GM12878 (cell line): ENCODE results near the gene PPM1J. TPM values are rescaled to one million over a fixed set of nuclear protein-coding genes. Genes with fewer than 3 reads are reported as not detected.

Source experiments
- BMI1 ChIP-seq: fragments of 450-650 bp; IDR thresholded peaks from 2 replicates; pipeline ENCODE4 v1.6.1; 2016; ENCODE audit warnings: mild to moderate bottlenecking, moderate library complexity, borderline replicate concordance
- GATAD2B ChIP-seq: fragments of 450-650 bp; conservative IDR thresholded peaks from 2 replicates; pipeline ENCODE4 v1.6.1; 2017; ENCODE audit warnings: low read depth, mild to moderate bottlenecking, moderate library complexity
- HCFC1 ChIP-seq: fragments of 150-350 bp; IDR thresholded peaks from 2 replicates; pipeline ENCODE4 v1.6.1; 2014; ENCODE audit warnings: low read length
- HDAC6 ChIP-seq: fragments of 200-600 bp; sonication (generic); IDR thresholded peaks from one replicate; pipeline ENCODE4 v1.8.0; 2017; ENCODE audit warnings: antibody characterized with exemption; ENCODE audit not compliant: unreplicated experiment
- JUNB ChIP-seq: IDR thresholded peaks from 2 replicates; pipeline ENCODE4 v1.6.1; 2016; ENCODE audit warnings: antibody characterized with exemption, mild to moderate bottlenecking
- NFYA ChIP-seq: IDR thresholded peaks from 2 replicates; pipeline ENCODE4 v1.6.1; 2011; ENCODE audit warnings: low read depth, mild to moderate bottlenecking, low read length, improper control_type of control experiment, borderline replicate concordance
- RBBP5 ChIP-seq: fragments of 200-600 bp; sonication (generic); conservative IDR thresholded peaks from 2 replicates; pipeline ENCODE4 v1.6.1; 2016
- RUNX3 ChIP-seq: IDR thresholded peaks from 2 replicates; pipeline ENCODE4 v1.6.1; 2012; ENCODE audit warnings: low read length, inconsistent platforms
- SMAD1 ChIP-seq: fragments of 450-650 bp; IDR thresholded peaks from 2 replicates; pipeline ENCODE4 v1.6.1; 2018; ENCODE audit warnings: mild to moderate bottlenecking, low read depth; ENCODE audit not compliant: partially characterized antibody
- SREBF2 ChIP-seq: IDR thresholded peaks from 2 replicates; pipeline ENCODE4 v1.6.1; 2012; ENCODE audit warnings: mild to moderate bottlenecking, low read length
- ZNF217 ChIP-seq: fragments of 450-650 bp; IDR thresholded peaks from 2 replicates; pipeline ENCODE4 v1.6.1; 2017; ENCODE audit warnings: antibody characterized with exemption, mild to moderate bottlenecking
- ZNF274 ChIP-seq: IDR thresholded peaks from one replicate; pipeline ENCODE4 v1.8.0; 2011; ENCODE audit not compliant: insufficient read length, insufficient read depth
- polyA plus RNA-seq, 11 experiments: library from polyadenylated mRNA; depleted of rRNA in 4 of 11; unstranded in 6 of 11; stranded (reverse) in 5 of 11; fragments of >200 nt; fragmentation: Nextera tagmentation in 4 of 11; fragmentation: Illumina TruSeq in 1 of 11; extraction: Ambion mirVana in 4 of 11; extraction: Trizol in 1 of 11; gene quantifications; 1 replicate in 1 of 11; 2 replicates in 10 of 11; pipeline versions ENCODE4 v1.2.1 to v1.2.3, GENCODE V29; 2011 to 2016; ENCODE audit warnings: inconsistent platforms in 2 of 11, missing spikeins in 2 of 11, low read depth in 1 of 11
- total RNA-seq, 4 experiments: library from RNA; depleted of rRNA in 3 of 4; stranded (reverse); fragments of >200 nt in 3 of 4; fragmentation: Illumina TruSeq in 1 of 4; extraction: Trizol in 1 of 4; gene quantifications; 2 replicates each; pipeline versions ENCODE4 v1.2.1 to v1.2.3, GENCODE V29; 2013 to 2021
- TF ChIP-seq, protein P1 (sequence below): fragments of 450-650 bp; IDR thresholded peaks from 2 replicates; pipeline ENCODE4 v1.6.1; 2017; ENCODE audit warnings: mild to moderate bottlenecking, moderate library complexity
- TF ChIP-seq, protein P2 (sequence below): fragments of 450-650 bp; formaldehyde crosslinking; IDR thresholded peaks from 2 replicates; pipeline ENCODE4 v1.4.0; 2020; ENCODE audit warnings: mild to moderate bottlenecking, moderate library complexity
- TF ChIP-seq, protein P3 (sequence below): fragments of 450-650 bp; IDR thresholded peaks from 2 replicates; pipeline ENCODE4 v1.6.1; 2017; ENCODE audit warnings: low read depth, mild to moderate bottlenecking, moderate library complexity
- TF ChIP-seq, protein P4 (sequence below): IDR thresholded peaks from 2 replicates; pipeline ENCODE4 v1.6.1; 2011; ENCODE audit warnings: borderline replicate concordance, low read depth, mild to moderate bottlenecking, moderate library complexity, low read length; ENCODE audit not compliant: insufficient read depth, poor library complexity, severe bottlenecking
- TF ChIP-seq, protein P5 (sequence below): fragments of 450-650 bp; IDR thresholded peaks from 2 replicates; pipeline ENCODE4 v1.6.1; 2018; ENCODE audit warnings: borderline replicate concordance, mild to moderate bottlenecking; ENCODE audit not compliant: partially characterized antibody

Gene PPM1J
- total and polyA plus RNA-seq, 10 of the 15 experiments (the other 5 are each of a cell fraction or from before 2014, with no cell fraction given), result 0.07 to 1.8 (median 0.59) TPM; not detected in 1

DNA sequence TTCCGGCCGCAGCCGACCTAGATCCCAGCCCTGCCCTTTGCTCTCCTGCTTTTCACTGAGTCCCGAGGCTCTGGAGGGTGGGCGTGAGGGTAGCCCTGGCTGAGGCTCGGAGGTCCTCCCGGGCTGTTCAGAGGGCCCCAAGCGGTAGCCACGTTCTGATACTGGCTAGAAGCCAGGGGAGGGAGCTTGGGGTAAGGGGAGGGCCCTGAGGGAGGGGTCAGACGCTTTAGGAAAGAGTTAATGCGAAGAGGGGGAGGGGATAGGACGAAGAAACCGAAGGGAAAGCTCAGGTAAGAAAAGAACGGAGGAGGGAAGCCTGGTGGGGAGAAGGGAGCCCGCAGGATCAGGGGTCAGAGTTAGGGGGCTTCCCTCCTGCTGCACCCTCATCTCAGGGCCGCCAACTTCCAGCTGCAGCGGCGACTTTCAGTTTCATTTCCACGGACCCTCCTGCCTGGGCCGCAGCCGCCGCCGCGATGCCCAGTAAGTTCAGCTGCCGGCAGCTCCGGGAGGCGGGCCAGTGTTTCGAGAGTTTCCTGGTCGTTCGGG lies 40.6 kb downstream of the PPM1J start, which contains the start of gene MOV10 (continued):
- TF ChIP-seq GATAD2B, result no peak
- TF ChIP-seq HDAC6, result no peak
- TF ChIP-seq RUNX3, result no peak; the same call in 1 of the 2 replicates
- 0 out of 2 replicates have a peak, but pooled peaks have one; percentile 17 for TF ChIP-seq HCFC1
- TF ChIP-seq, protein P1, sequence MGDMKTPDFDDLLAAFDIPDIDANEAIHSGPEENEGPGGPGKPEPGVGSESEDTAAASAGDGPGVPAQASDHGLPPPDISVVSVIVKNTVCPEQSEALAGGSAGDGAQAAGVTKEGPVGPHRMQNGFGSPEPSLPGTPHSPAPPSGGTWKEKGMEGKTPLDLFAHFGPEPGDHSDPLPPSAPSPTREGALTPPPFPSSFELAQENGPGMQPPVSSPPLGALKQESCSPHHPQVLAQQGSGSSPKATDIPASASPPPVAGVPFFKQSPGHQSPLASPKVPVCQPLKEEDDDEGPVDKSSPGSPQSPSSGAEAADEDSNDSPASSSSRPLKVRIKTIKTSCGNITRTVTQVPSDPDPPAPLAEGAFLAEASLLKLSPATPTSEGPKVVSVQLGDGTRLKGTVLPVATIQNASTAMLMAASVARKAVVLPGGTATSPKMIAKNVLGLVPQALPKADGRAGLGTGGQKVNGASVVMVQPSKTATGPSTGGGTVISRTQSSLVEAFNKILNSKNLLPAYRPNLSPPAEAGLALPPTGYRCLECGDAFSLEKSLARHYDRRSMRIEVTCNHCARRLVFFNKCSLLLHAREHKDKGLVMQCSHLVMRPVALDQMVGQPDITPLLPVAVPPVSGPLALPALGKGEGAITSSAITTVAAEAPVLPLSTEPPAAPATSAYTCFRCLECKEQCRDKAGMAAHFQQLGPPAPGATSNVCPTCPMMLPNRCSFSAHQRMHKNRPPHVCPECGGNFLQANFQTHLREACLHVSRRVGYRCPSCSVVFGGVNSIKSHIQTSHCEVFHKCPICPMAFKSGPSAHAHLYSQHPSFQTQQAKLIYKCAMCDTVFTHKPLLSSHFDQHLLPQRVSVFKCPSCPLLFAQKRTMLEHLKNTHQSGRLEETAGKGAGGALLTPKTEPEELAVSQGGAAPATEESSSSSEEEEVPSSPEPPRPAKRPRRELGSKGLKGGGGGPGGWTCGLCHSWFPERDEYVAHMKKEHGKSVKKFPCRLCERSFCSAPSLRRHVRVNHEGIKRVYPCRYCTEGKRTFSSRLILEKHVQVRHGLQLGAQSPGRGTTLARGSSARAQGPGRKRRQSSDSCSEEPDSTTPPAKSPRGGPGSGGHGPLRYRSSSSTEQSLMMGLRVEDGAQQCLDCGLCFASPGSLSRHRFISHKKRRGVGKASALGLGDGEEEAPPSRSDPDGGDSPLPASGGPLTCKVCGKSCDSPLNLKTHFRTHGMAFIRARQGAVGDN, result no peak; the same call in 1 of the 2 replicates
- TF ChIP-seq SREBF2, result no peak
- TF ChIP-seq, protein P2, sequence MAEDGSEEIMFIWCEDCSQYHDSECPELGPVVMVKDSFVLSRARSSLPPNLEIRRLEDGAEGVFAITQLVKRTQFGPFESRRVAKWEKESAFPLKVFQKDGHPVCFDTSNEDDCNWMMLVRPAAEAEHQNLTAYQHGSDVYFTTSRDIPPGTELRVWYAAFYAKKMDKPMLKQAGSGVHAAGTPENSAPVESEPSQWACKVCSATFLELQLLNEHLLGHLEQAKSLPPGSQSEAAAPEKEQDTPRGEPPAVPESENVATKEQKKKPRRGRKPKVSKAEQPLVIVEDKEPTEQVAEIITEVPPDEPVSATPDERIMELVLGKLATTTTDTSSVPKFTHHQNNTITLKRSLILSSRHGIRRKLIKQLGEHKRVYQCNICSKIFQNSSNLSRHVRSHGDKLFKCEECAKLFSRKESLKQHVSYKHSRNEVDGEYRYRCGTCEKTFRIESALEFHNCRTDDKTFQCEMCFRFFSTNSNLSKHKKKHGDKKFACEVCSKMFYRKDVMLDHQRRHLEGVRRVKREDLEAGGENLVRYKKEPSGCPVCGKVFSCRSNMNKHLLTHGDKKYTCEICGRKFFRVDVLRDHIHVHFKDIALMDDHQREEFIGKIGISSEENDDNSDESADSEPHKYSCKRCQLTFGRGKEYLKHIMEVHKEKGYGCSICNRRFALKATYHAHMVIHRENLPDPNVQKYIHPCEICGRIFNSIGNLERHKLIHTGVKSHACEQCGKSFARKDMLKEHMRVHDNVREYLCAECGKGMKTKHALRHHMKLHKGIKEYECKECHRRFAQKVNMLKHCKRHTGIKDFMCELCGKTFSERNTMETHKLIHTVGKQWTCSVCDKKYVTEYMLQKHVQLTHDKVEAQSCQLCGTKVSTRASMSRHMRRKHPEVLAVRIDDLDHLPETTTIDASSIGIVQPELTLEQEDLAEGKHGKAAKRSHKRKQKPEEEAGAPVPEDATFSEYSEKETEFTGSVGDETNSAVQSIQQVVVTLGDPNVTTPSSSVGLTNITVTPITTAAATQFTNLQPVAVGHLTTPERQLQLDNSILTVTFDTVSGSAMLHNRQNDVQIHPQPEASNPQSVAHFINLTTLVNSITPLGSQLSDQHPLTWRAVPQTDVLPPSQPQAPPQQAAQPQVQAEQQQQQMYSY (CRISPR knock-in tag), result no peak
- TF ChIP-seq ZNF217, result no peak
- peak; percentile 68; the same call in 1 of the 2 replicates for TF ChIP-seq RBBP5
- TF ChIP-seq, protein P3, sequence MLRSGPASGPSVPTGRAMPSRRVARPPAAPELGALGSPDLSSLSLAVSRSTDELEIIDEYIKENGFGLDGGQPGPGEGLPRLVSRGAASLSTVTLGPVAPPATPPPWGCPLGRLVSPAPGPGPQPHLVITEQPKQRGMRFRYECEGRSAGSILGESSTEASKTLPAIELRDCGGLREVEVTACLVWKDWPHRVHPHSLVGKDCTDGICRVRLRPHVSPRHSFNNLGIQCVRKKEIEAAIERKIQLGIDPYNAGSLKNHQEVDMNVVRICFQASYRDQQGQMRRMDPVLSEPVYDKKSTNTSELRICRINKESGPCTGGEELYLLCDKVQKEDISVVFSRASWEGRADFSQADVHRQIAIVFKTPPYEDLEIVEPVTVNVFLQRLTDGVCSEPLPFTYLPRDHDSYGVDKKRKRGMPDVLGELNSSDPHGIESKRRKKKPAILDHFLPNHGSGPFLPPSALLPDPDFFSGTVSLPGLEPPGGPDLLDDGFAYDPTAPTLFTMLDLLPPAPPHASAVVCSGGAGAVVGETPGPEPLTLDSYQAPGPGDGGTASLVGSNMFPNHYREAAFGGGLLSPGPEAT, result 0 out of 2 replicates have a peak, but pooled peaks have one; percentile 57
- TF ChIP-seq, protein P4, sequence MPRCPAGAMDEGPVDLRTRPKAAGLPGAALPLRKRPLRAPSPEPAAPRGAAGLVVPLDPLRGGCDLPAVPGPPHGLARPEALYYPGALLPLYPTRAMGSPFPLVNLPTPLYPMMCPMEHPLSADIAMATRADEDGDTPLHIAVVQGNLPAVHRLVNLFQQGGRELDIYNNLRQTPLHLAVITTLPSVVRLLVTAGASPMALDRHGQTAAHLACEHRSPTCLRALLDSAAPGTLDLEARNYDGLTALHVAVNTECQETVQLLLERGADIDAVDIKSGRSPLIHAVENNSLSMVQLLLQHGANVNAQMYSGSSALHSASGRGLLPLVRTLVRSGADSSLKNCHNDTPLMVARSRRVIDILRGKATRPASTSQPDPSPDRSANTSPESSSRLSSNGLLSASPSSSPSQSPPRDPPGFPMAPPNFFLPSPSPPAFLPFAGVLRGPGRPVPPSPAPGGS, result no peak
- TF ChIP-seq, protein P5, sequence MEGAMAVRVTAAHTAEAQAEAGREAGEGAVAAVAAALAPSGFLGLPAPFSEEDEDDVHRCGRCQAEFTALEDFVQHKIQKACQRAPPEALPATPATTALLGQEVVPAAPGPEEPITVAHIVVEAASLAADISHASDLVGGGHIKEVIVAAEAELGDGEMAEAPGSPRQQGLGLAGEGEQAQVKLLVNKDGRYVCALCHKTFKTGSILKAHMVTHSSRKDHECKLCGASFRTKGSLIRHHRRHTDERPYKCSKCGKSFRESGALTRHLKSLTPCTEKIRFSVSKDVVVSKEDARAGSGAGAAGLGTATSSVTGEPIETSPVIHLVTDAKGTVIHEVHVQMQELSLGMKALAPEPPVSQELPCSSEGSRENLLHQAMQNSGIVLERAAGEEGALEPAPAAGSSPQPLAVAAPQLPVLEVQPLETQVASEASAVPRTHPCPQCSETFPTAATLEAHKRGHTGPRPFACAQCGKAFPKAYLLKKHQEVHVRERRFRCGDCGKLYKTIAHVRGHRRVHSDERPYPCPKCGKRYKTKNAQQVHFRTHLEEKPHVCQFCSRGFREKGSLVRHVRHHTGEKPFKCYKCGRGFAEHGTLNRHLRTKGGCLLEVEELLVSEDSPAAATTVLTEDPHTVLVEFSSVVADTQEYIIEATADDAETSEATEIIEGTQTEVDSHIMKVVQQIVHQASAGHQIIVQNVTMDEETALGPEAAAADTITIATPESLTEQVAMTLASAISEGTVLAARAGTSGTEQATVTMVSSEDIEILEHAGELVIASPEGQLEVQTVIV, result no peak
- no peak for TF ChIP-seq JUNB
- TF ChIP-seq BMI1, result no peak
- no peak for TF ChIP-seq NFYA
- no peak for TF ChIP-seq ZNF274
- peak; percentile 84 for TF ChIP-seq SMAD1
